Measurements from ENCODE around the gene CCKAR.

The CCKAR gene

GRCh38 chr4:26471890-26472289 lies 18.4 kb downstream of the CCKAR start:
- TF ChIP-seq CTCF (IDR thresholded peaks at IDR 0.05; ENCODE audit: insufficient read depth, low read length): no peak
- TF ChIP-seq, protein P1, sequence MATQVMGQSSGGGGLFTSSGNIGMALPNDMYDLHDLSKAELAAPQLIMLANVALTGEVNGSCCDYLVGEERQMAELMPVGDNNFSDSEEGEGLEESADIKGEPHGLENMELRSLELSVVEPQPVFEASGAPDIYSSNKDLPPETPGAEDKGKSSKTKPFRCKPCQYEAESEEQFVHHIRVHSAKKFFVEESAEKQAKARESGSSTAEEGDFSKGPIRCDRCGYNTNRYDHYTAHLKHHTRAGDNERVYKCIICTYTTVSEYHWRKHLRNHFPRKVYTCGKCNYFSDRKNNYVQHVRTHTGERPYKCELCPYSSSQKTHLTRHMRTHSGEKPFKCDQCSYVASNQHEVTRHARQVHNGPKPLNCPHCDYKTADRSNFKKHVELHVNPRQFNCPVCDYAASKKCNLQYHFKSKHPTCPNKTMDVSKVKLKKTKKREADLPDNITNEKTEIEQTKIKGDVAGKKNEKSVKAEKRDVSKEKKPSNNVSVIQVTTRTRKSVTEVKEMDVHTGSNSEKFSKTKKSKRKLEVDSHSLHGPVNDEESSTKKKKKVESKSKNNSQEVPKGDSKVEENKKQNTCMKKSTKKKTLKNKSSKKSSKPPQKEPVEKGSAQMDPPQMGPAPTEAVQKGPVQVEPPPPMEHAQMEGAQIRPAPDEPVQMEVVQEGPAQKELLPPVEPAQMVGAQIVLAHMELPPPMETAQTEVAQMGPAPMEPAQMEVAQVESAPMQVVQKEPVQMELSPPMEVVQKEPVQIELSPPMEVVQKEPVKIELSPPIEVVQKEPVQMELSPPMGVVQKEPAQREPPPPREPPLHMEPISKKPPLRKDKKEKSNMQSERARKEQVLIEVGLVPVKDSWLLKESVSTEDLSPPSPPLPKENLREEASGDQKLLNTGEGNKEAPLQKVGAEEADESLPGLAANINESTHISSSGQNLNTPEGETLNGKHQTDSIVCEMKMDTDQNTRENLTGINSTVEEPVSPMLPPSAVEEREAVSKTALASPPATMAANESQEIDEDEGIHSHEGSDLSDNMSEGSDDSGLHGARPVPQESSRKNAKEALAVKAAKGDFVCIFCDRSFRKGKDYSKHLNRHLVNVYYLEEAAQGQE (IDR thresholded peaks at IDR 0.05; ENCODE audit: insufficient replicate concordance, low read depth): no peak
- no peak for TF ChIP-seq SPI1 (IDR thresholded peaks at IDR 0.05; ENCODE audit: borderline replicate concordance, low read depth)
- TF ChIP-seq POLR2AphosphoS5 (IDR thresholded peaks at IDR 0.05; ENCODE audit: low read depth): no peak
- TF ChIP-seq GABPA (IDR thresholded peaks at IDR 0.05; ENCODE audit: low read depth): no peak
- no peak overlapping the region for H3K27ac ChIP-seq (replicated peaks)
- no peak overlapping the region for H3K4me3 ChIP-seq (replicated peaks; ENCODE audit: insufficient read depth, low read length)
- DNase-seq (ENCODE audit: low read depth in 1 of 2, low spot score in 1 of 2): no peak
- H3K27me3 ChIP-seq (ENCODE audit: insufficient read depth, poor library complexity, severe bottlenecking): no peaks in the 10 kb centered on the region

GRCh38 chr4:26468977-26469376 lies 21.3 kb downstream of the CCKAR start:
- no peak for DNase-seq (ENCODE audit: low read depth in 1 of 2, low spot score in 1 of 2)
- Histone ChIP-seq H3K27me3 (ENCODE audit: insufficient read depth, poor library complexity, severe bottlenecking) (no peaks in the 10 kb centered on the region), H3K27ac (replicated peaks) (no peak overlapping the region), H3K4me3 (replicated peaks; ENCODE audit: insufficient read depth, low read length) (no peak overlapping the region)
- TF ChIP-seq, protein P1 (IDR thresholded peaks at IDR 0.05; ENCODE audit: insufficient replicate concordance, low read depth): no peak
- TF ChIP-seq SPI1 (IDR thresholded peaks at IDR 0.05; ENCODE audit: borderline replicate concordance, low read depth) (no peak), CTCF (IDR thresholded peaks at IDR 0.05; ENCODE audit: insufficient read depth, low read length) (no peak), POLR2AphosphoS5 (IDR thresholded peaks at IDR 0.05; ENCODE audit: low read depth) (no peak), GABPA (IDR thresholded peaks at IDR 0.05; ENCODE audit: low read depth) (no peak)

GRCh38 chr4:26468283-26468949 lies 21.9 kb downstream of the CCKAR start:
- H3K27me3 ChIP-seq (ENCODE audit: insufficient read depth, poor library complexity, severe bottlenecking): no peaks in the 10 kb centered on the region
- TF ChIP-seq, protein P1 (IDR thresholded peaks at IDR 0.05; ENCODE audit: insufficient replicate concordance, low read depth): no peak
- TF ChIP-seq CTCF (IDR thresholded peaks at IDR 0.05; ENCODE audit: insufficient read depth, low read length) (no peak), GABPA (IDR thresholded peaks at IDR 0.05; ENCODE audit: low read depth) (no peak), SPI1 (IDR thresholded peaks at IDR 0.05; ENCODE audit: borderline replicate concordance, low read depth) (no peak), POLR2AphosphoS5 (IDR thresholded peaks at IDR 0.05; ENCODE audit: low read depth) (no peak)
- DNase-seq (ENCODE audit: low read depth in 1 of 2, low spot score in 1 of 2): no peak
- H3K27ac ChIP-seq (replicated peaks): no peak overlapping the region
- H3K4me3 ChIP-seq (replicated peaks; ENCODE audit: insufficient read depth, low read length): no peak overlapping the region

Data from HL-60 (cell line).